ENCODE measurements around the gene MECR.

- TF ChIP-seq CTCF (conservative IDR thresholded peaks at IDR 0.05) (no peak), ZFX (IDR thresholded peaks at IDR 0.05) (no peak)
Observed at GRCh38 chr1:29193879-29194455, 36.8 kb downstream of the MECR start.

All from C4-2B (cell line).